Measurements from ENCODE around the gene CLCN6. TPM values are rescaled to one million over a fixed set of nuclear protein-coding genes. Genes with fewer than 3 reads are reported as not detected.

CLCN6 gene
- total and polyA plus RNA-seq, 2 of the 13 experiments (the other 11 are each of a cell fraction or from before 2014, with no cell fraction given), result 14.9 to 19.3 TPM

GRCh38 chr1:11805422-11806306, at the start of gene CLCN6, which contains the start of gene MTHFR (continued):
- TF ChIP-seq ZBED4 (CRISPR knock-in tag; IDR thresholded peaks at IDR 0.05; ENCODE audit: borderline replicate concordance), result peak; percentile 46; the same call in 1 of the 2 replicates
- TF ChIP-seq ZNF558 (CRISPR knock-in tag; IDR thresholded peaks at IDR 0.05; ENCODE audit: borderline replicate concordance), result no peak
- TF ChIP-seq FOXM1 (CRISPR knock-in tag; IDR thresholded peaks at IDR 0.05), result no peak
- TF ChIP-seq ONECUT2 (CRISPR knock-in tag; IDR thresholded peaks at IDR 0.05), result peak; percentile 8; the same call in 1 of the 2 replicates
- TF ChIP-seq HOXA3 (CRISPR knock-in tag; IDR thresholded peaks at IDR 0.05), result peak; percentile 90
- peak; percentile 54; the same call in 1 of the 2 replicates for TF ChIP-seq PBX2 (CRISPR knock-in tag; IDR thresholded peaks at IDR 0.05)
- no peak; the same call in 1 of the 2 replicates for TF ChIP-seq SNAI1 (CRISPR knock-in tag; IDR thresholded peaks at IDR 0.05; ENCODE audit: borderline replicate concordance)
- TF ChIP-seq TBL1XR1 (IDR thresholded peaks at IDR 0.05; ENCODE audit: borderline replicate concordance, low read length, partially characterized antibody), result no peak
- 0 out of 2 replicates have a peak, but pooled peaks have one; percentile 44 for TF ChIP-seq CHCHD3 (CRISPR knock-in tag; IDR thresholded peaks at IDR 0.05)
- TF ChIP-seq ZNF468 (CRISPR knock-in tag; IDR thresholded peaks at IDR 0.05), result no peak; the same call in 1 of the 2 replicates
- peak; percentile 15 for TF ChIP-seq PHF5A (CRISPR knock-in tag; IDR thresholded peaks at IDR 0.05; ENCODE audit: low read depth, unreplicated experiment)
- no peak for TF ChIP-seq CENPBD1 (CRISPR knock-in tag; IDR thresholded peaks at IDR 0.05; ENCODE audit: borderline replicate concordance, low read depth)
- peak; percentile 26 for TF ChIP-seq SKI (IDR thresholded peaks at IDR 0.05; ENCODE audit: partially characterized antibody)
- peak; percentile 57; the same call in 1 of the 2 replicates for TF ChIP-seq ZSCAN5A (CRISPR knock-in tag; IDR thresholded peaks at IDR 0.05; ENCODE audit: borderline replicate concordance)
- peak; percentile 78 for TF ChIP-seq PHF8 (CRISPR knock-in tag; IDR thresholded peaks at IDR 0.05)
- peak; percentile 6; the same call in 1 of the 2 replicates for TF ChIP-seq ZNF362 (CRISPR knock-in tag; IDR thresholded peaks at IDR 0.05; ENCODE audit: borderline replicate concordance)
- peak; percentile 68; the same call in 1 of the 2 replicates for TF ChIP-seq MXD3 (CRISPR knock-in tag; IDR thresholded peaks at IDR 0.05)
- no peak for TF ChIP-seq SNAPC2 (CRISPR knock-in tag; IDR thresholded peaks at IDR 0.05)
- no peak for TF ChIP-seq ZNF672 (CRISPR knock-in tag; IDR thresholded peaks at IDR 0.05)
- no peak for TF ChIP-seq ZSCAN20 (CRISPR knock-in tag; IDR thresholded peaks at IDR 0.05; ENCODE audit: borderline replicate concordance)

Measured in HepG2 (cell line).